Kidney epithelial cell (primary cell): Measurements from ENCODE around the gene CNPY1. TPM values are rescaled to one million over a fixed set of nuclear protein-coding genes. Genes with fewer than 3 reads are reported as not detected.

Source experiments
- DNase-seq: peaks from one replicate; pipeline ENCODE4 v3.0.0-alpha.2; 2010; ENCODE audit warnings: low read depth
- H3K27me3 ChIP-seq: 2 replicates; pipeline ENCODE4 v1.6.0; 2011; ENCODE audit warnings: low read length; ENCODE audit not compliant: control insufficient read depth, insufficient read depth
- H3K36me3 ChIP-seq: 2 replicates; pipeline ENCODE4 v1.5.1; 2011; ENCODE audit warnings: low read length; ENCODE audit not compliant: control insufficient read depth, insufficient read depth
- H3K4me3 ChIP-seq: 2 replicates; pipeline ENCODE4 v1.5.1; 2011; ENCODE audit warnings: low read depth, mild to moderate bottlenecking, control low read depth, low read length
- CTCF ChIP-seq: IDR thresholded peaks from 2 replicates; pipeline ENCODE4 v1.5.1; 2011; ENCODE audit warnings: mild to moderate bottlenecking, moderate library complexity, low read length, control low read depth, inconsistent platforms; ENCODE audit not compliant: insufficient read depth, poor library complexity, severe bottlenecking
- total RNA-seq: library from RNA; depleted of rRNA; stranded (reverse); fragments of >200 nt; gene quantifications from 2 replicates; pipeline ENCODE4 v1.2.3, GENCODE V29; 2015

CNPY1 gene
- total RNA-seq, 1 donor from 2014 or later, result not detected

GRCh38 chr7:155486783-155487508, 59.4 kb downstream of the CNPY1 start:
- Histone ChIP-seq H3K27me3 (peaks cover 24% of the 10 kb centered on the region), H3K4me3 (no peak overlapping the region), H3K36me3 (no peaks in the 10 kb centered on the region)
- no peak for DNase-seq
- TF ChIP-seq CTCF, result no peak

DNA sequence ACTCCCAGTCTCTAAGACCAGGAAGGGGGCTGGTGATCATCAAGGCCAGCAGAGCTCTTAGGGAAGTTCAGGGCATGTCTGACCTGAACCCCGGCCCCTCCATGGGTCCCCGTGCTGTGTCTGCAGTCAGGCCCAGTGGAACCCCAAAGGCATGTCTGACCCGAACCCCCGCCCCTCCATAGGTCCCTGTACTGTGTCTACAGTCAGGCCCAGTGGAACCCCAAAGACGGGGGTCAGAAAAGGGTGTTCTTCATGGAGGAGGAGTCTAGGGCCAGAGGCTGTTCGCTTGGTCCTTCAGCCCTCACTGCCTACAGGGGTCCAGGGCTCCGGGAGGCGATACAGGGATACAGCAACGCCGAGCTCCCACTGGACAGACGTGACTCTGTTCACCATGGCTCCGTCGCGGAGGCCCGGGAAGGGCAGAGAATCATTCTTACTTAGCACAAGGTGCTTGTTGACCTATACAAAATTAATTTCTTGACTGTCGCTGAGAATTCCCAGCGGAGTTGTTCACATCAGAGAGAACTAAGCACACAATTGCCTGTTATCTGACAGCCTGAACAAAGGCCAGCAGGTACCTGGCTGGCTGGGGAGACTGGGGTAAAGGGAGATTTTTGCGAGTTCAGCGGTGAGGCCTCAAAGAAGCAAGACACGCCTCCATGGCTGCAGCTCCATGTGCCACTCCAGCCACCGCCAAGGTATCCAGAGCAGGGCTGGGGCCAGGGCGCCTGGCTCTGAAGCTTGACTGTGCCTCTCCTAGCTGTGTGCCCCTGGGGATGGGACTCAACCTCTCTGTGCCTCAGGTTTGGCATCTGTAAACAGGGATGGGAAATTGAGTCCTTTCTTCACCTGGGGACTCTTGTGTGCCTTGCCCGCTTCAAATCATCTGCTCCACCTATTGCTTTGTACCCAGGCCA, 61.6 kb downstream of the CNPY1 start:
- H3K27me3 ChIP-seq, result peaks cover 7% of the 10 kb centered on the region
- no peak overlapping the region for H3K4me3 ChIP-seq
- DNase-seq, result no peak
- no peak for TF ChIP-seq CTCF
- no peaks in the 10 kb centered on the region for H3K36me3 ChIP-seq

GRCh38 chr7:155483868-155484325, 62.5 kb downstream of the CNPY1 start:
- no peak for DNase-seq
- H3K4me3 ChIP-seq, result no peak overlapping the region
- peaks cover 2% of the 10 kb centered on the region for H3K27me3 ChIP-seq
- H3K36me3 ChIP-seq, result no peaks in the 10 kb centered on the region
- TF ChIP-seq CTCF, result no peak

DNA sequence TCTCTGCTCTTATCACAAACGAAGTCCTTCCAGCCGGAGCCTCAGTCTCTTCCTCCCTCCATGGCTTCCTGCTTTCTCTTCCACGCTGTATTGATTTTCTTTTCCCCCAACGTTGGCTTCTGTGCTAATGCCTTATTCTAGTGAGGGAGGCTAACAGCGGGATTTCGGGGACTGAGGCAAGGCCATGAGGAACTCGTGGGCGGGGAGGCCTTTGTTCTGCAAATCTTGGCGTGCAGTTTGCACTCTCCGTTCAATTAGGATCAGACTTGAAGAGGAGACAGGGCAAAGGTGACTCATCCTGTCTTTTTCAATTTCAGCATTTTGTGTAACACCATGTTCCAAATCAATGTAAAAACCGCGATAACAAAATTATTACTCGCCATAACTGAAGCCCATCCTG, 63.1 kb downstream of the CNPY1 start:
- DNase-seq, result no peak
- no peaks in the 10 kb centered on the region for H3K36me3 ChIP-seq
- TF ChIP-seq CTCF, result no peak
- H3K27me3 ChIP-seq, result peaks cover 2% of the 10 kb centered on the region
- no peak overlapping the region for H3K4me3 ChIP-seq

DNA sequence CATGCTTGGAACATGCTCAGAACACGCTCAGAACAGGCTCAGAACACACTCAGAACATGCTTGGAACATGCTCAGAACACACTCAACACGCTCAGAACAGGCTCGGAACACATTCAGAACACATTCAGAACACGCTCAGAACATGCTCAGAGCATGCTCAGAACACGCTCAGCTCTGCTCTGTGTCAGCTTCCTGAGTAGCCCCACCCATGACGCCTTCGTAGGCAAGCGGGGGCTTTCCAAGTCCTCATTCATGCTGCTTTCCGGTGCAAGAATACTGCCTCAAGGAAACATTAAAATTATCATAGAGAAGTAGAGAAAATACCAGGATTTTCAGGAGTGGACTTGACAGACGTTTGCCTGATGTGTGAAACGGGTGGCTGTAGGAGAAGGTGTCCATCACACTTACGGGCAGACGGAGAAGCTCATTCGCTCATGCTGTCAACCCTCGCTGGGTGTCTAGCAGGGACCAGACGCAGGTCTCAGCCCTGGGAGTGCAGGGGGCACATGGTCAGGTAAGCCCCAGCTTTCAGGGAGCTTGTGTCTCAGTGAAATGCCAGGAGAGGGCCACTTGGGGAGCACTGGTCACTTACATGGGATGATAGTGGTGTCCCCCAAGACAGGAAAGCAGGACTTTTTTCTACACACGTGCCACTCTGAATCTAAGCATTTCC, 63.7 kb downstream of the CNPY1 start:
- Histone ChIP-seq H3K36me3 (no peaks in the 10 kb centered on the region), H3K27me3 (peaks cover 2% of the 10 kb centered on the region), H3K4me3 (no peak overlapping the region)
- DNase-seq, result no peak
- no peak for TF ChIP-seq CTCF
